ENCODE results near the gene SPDL1.
"Not testable (repeated sequence)": the region's sequence is repeated elsewhere in the genome, so short reads cannot be mapped to it uniquely, and the experiment has no call there.

SPDL1 gene

DNA sequence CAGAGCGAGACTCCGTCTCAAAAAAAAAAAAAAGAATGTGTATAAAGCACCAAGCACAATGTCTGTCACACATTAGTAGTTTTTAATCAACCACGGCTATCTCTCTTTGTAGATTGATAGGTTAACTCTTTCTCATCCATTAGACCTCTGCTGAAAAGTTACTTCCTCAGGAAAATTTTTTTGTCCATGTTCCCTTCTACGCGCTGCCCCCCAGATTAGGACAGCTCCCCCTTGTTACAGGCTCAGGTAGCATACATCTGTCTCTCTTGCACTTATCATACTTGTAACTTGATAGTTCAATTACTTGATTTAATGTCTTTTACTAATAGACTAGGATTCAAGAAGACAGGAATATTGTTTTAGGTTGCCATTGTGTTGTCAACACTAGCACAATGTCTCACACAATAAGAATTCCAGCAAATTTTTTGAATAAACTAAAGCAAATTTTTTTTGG lies 1.5 kb downstream of the SPDL1 start:
- Mint-ChIP-seq H3K36me3 (ENCODE audit: low read depth) (peaks cover 30% of the 10 kb centered on the region), H3K9me3 (no peaks in the 10 kb centered on the region), H3K27me3 (ENCODE audit: low read depth) (peaks cover 8% of the 10 kb centered on the region), H3K4me1 (ENCODE audit: low read depth) (peaks cover 34% of the 10 kb centered on the region), H3K4me3 (peak overlapping the region; percentile 98), H3K27ac (peak overlapping the region; percentile 64)
- DNase-seq (ENCODE audit: low spot score), result no peak

DNA sequence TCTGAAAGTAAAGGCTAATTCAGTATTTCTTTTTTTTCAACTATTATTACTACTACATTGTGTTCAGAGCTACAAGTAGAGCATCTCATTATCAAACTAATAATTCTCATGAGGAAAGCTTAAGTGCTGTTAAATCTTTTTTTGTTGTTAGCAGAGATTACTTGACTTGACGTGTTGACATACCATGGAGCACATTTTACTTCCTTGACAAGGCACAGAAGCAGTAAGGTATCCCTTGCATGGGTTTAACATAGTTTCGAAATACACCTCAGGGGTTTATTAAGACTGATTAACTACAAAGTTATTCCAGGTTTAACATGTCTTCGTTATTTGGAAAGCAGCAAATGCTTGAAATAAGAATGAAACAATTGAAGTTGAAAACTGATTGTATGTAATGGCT lies 7.0 kb downstream of the SPDL1 start:
- H3K27me3 Mint-ChIP-seq (ENCODE audit: low read depth), result no peaks in the 10 kb centered on the region
- DNase-seq (ENCODE audit: low spot score), result no peak
- H3K4me1 Mint-ChIP-seq (ENCODE audit: low read depth), result peaks cover 18% of the 10 kb centered on the region
- H3K27ac Mint-ChIP-seq, result no peak overlapping the region
- H3K4me3 Mint-ChIP-seq, result no peak overlapping the region
- H3K36me3 Mint-ChIP-seq (ENCODE audit: low read depth), result peaks cover 61% of the 10 kb centered on the region
- H3K9me3 Mint-ChIP-seq, result no peaks in the 10 kb centered on the region

DNA sequence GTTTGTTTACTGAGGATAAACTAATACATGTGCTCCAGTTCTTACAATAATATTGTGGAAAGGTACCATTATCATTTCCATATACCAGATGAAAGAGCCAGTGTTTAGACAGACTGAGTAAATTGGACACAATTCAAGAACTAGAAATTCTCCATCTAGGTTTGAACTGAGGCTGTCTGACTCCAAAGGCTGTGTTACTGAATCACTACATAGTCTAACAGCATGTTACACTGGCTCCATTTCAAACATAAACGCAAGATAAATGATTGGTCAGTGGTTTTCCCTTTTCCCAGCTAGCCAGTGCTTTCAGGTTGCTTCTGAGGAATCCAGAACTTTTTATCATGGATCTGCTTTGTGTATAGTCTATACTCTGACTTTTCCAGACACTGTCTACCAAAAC lies 8.1 kb downstream of the SPDL1 start:
- H3K4me3 Mint-ChIP-seq, result no peak overlapping the region
- H3K27me3 Mint-ChIP-seq (ENCODE audit: low read depth), result no peaks in the 10 kb centered on the region
- peaks cover 9% of the 10 kb centered on the region for H3K4me1 Mint-ChIP-seq (ENCODE audit: low read depth)
- DNase-seq (ENCODE audit: low spot score), result no peak
- peaks cover 61% of the 10 kb centered on the region for H3K36me3 Mint-ChIP-seq (ENCODE audit: low read depth)
- H3K9me3 Mint-ChIP-seq, result no peaks in the 10 kb centered on the region
- H3K27ac Mint-ChIP-seq, result no peak overlapping the region

DNA sequence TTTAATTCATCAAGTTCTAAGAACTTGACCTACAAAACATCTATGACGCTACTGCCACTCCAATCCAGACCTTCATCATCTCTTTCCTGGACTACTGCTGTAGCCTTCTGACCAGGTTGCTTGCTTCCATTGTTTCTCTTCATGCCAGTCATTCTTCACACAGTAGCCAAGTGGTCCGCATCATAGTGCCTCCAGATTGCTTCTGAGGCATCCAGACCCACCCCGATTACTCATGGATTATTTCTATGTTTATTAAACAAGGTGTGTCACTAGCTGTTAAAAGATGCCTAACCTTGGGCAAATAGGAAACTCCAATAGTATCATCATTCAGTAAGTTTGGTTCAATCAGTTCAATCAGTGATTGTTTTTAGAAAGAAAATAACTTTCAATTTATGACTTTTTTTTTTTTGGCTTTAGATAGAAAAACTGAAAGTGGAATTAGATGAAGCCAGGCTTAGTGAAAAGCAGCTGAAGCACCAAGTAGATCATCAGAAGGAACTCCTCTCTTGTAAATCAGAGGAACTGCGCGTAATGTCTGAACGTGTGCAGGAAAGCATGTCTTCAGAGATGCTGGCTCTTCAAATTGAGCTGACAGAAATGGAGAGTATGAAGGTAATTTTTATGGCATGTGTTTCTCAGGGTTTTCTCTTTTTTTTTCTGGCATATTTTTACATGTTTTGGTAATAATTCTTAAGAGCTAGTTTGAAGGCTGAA lies 9.5 kb downstream of the SPDL1 start:
- H3K27ac Mint-ChIP-seq, result no peak overlapping the region
- no peak for DNase-seq (ENCODE audit: low spot score)
- no peaks in the 10 kb centered on the region for H3K27me3 Mint-ChIP-seq (ENCODE audit: low read depth)
- no peaks in the 10 kb centered on the region for H3K4me1 Mint-ChIP-seq (ENCODE audit: low read depth)
- H3K9me3 Mint-ChIP-seq, result no peaks in the 10 kb centered on the region
- H3K4me3 Mint-ChIP-seq, result no peak overlapping the region
- H3K36me3 Mint-ChIP-seq (ENCODE audit: low read depth), result peaks cover 69% of the 10 kb centered on the region

DNA sequence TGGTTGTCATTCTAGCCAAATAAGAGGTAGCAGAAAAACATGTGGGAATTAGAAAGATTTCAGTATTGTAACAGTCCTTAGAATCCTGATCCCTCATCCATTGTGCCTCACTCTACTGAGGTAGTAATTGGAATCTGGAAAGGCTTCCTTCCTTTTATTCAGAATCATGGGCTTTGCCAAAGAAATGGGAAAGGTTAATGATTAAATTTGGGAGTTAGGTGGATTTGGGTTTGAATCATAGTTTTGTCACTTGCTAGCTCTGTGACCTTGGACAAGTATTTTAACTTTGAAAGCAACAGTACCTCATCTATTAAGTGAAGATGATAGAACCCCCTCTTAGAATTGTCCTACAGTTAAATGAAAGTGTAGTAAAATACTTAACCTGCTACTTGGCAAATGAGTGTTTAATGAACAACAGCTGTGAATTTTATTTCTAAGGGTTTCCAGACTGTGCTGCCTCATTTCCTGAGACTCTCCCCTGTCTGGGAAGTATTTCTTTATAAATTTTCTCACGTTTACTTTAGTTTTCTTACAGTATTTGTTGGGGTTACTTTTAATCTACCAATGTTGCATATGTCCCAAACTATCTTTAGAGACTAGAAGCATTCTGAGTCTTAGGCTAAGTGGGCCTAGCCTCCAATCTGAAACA lies 11.7 kb downstream of the SPDL1 start:
- H3K27ac Mint-ChIP-seq, result no peak overlapping the region
- H3K4me3 Mint-ChIP-seq, result no peak overlapping the region
- no peaks in the 10 kb centered on the region for H3K27me3 Mint-ChIP-seq (ENCODE audit: low read depth)
- DNase-seq (ENCODE audit: low spot score), result no peak
- H3K4me1 Mint-ChIP-seq (ENCODE audit: low read depth), result peaks cover 4% of the 10 kb centered on the region
- peaks cover 59% of the 10 kb centered on the region for H3K36me3 Mint-ChIP-seq (ENCODE audit: low read depth)
- no peaks in the 10 kb centered on the region for H3K9me3 Mint-ChIP-seq

DNA sequence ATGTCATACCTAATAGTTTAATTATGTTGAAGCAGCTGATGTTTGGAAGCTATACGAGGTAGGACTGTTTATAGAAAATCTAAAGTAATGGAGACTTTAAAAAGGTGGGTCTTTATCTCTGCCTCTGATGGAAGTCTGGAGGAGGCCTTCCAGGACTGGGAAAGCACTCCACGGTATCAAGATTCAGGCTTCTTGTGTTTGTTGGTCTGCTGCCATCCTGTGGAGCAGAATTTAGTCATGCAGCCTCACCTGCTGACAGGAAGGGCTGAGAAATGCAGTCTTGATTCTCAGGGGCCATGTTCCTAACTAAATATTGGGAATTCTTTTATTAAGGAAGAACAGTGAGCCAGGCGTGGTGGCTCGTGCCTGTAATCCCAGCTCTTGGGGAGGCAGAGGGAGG lies 15.9 kb downstream of the SPDL1 start:
- Mint-ChIP-seq H3K4me1 (ENCODE audit: low read depth) (peaks cover 4% of the 10 kb centered on the region), H3K9me3 (no peaks in the 10 kb centered on the region), H3K36me3 (ENCODE audit: low read depth) (peaks cover 54% of the 10 kb centered on the region), H3K4me3 (no peak overlapping the region), H3K27me3 (ENCODE audit: low read depth) (no peaks in the 10 kb centered on the region), H3K27ac (no peak overlapping the region)
- DNase-seq (ENCODE audit: low spot score), result no peak

DNA sequence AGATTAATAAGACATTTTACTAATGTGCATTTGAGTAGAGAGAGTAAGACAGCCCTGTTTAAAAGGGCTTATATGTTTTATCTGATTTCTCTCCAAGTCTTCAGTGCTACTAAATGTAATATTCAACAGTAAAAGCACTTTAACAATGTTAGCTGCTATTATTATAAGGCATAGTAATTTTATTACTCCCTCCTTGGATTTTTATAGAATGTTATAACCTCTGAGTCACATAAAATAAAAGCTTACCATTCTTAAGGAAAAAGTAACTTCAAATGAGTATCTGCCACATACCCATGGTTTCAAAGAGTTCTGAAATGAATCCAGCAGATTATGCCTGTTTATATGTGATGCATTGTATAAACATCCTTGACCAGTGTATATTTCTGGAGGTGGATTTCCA lies 19.0 kb downstream of the SPDL1 start:
- no peaks in the 10 kb centered on the region for H3K9me3 Mint-ChIP-seq
- no peak for DNase-seq (ENCODE audit: low spot score)
- no peak overlapping the region for H3K4me3 Mint-ChIP-seq
- H3K27me3 Mint-ChIP-seq (ENCODE audit: low read depth), result peaks cover 5% of the 10 kb centered on the region
- H3K27ac Mint-ChIP-seq, result no peak overlapping the region
- H3K36me3 Mint-ChIP-seq (ENCODE audit: low read depth), result peaks cover 42% of the 10 kb centered on the region
- peaks cover 4% of the 10 kb centered on the region for H3K4me1 Mint-ChIP-seq (ENCODE audit: low read depth)

DNA sequence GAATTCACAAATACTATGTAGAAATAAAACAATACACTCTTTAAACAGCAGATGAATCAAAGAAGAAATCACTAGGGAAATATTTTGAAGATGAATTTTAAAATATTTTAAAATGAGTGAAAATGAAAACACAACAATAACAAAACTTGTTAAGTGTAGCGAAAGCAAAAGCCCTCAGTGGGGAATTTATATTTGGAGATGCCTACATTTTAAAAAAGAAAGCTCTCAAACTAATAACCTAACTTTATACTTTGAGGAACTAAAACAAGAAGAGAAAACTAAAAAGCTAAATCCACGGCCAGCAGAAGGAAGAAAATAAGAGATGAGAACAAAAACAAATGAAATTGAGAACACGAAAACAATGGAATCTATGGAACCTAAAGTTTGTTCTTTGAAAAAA lies 22.7 kb downstream of the SPDL1 start:
- H3K27me3 Mint-ChIP-seq (ENCODE audit: low read depth), result peaks cover 23% of the 10 kb centered on the region
- no peak overlapping the region for H3K4me3 Mint-ChIP-seq
- H3K9me3 Mint-ChIP-seq, result peaks cover 6% of the 10 kb centered on the region
- no peaks in the 10 kb centered on the region for H3K4me1 Mint-ChIP-seq (ENCODE audit: low read depth)
- H3K27ac Mint-ChIP-seq, result no peak overlapping the region
- no peak for DNase-seq (ENCODE audit: low spot score)
- H3K36me3 Mint-ChIP-seq (ENCODE audit: low read depth), result peaks cover 27% of the 10 kb centered on the region

DNA sequence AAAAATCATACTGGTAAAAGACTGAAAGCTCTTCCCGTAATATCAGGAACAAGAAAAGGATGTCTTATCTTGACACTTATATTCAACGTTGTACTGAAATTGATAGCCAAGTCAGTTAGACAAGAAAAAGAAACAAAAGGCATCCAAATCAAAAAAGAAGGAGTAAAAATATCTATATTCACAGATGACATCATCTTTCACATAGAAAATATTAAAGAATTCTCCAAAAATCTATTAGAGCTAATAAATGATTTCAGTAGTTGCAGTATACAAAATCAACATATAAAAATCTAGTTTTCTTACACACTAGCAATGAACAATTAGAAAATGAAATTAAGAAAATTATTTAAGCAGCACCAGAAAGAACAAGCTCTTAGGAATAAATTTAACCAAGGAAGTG lies 24.3 kb downstream of the SPDL1 start:
- Mint-ChIP-seq H3K4me1 (ENCODE audit: low read depth) (no peaks in the 10 kb centered on the region), H3K9me3 (peaks cover 6% of the 10 kb centered on the region), H3K27me3 (ENCODE audit: low read depth) (peaks cover 36% of the 10 kb centered on the region), H3K4me3 (no peak overlapping the region), H3K27ac (no peak overlapping the region), H3K36me3 (ENCODE audit: low read depth) (peaks cover 14% of the 10 kb centered on the region)
- DNase-seq (ENCODE audit: low spot score), result no peak

DNA sequence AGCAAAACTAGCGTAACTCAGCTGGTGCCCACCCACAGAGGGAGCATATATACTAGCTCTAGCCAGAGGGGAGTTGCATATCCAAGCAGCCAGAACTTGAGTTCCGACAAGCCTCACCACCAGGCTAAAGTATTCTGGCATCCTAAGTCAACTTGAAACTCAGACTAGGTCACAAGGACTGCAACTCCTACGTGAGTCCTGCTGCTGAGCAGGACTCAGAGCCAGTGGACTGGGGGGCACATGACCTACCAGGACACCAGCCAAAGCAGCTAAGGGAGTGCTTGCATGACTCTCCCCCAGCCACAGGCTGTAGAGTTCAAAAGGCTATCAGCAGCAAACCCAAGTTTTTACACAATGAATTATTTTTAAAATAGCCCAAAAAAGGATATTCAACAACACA lies 26.1 kb downstream of the SPDL1 start:
- H3K27me3 Mint-ChIP-seq (ENCODE audit: low read depth), result peaks cover 50% of the 10 kb centered on the region
- no peak overlapping the region for H3K27ac Mint-ChIP-seq
- peaks cover 6% of the 10 kb centered on the region for H3K9me3 Mint-ChIP-seq
- no peaks in the 10 kb centered on the region for H3K4me1 Mint-ChIP-seq (ENCODE audit: low read depth)
- no peak for DNase-seq (ENCODE audit: low spot score)
- no peak overlapping the region for H3K4me3 Mint-ChIP-seq
- peaks cover 10% of the 10 kb centered on the region for H3K36me3 Mint-ChIP-seq (ENCODE audit: low read depth)

DNA sequence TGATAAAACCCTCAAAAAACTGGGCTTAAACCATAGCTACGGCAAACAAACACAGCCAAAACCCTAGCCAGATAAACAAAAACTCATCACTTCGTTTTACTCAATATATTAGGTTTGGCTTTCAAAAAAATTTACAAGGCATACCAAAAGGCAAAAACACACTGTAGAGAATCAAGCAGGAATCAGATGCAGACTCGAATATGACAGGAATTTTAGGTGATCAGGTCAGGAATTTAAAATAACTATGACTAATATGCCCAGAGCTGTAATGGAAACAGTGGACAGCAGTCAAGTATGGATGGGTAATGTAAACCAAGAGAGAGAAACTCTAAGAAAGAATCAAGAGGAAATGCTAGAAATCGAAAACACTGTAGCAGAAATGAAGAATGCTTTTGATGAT lies 27.0 kb downstream of the SPDL1 start:
- no peaks in the 10 kb centered on the region for H3K4me1 Mint-ChIP-seq (ENCODE audit: low read depth)
- H3K27me3 Mint-ChIP-seq (ENCODE audit: low read depth), result peaks cover 52% of the 10 kb centered on the region
- H3K27ac Mint-ChIP-seq, result no peak overlapping the region
- peaks cover 5% of the 10 kb centered on the region for H3K36me3 Mint-ChIP-seq (ENCODE audit: low read depth)
- no peak for DNase-seq (ENCODE audit: low spot score)
- H3K9me3 Mint-ChIP-seq, result peaks cover 6% of the 10 kb centered on the region
- H3K4me3 Mint-ChIP-seq, result no peak overlapping the region

DNA sequence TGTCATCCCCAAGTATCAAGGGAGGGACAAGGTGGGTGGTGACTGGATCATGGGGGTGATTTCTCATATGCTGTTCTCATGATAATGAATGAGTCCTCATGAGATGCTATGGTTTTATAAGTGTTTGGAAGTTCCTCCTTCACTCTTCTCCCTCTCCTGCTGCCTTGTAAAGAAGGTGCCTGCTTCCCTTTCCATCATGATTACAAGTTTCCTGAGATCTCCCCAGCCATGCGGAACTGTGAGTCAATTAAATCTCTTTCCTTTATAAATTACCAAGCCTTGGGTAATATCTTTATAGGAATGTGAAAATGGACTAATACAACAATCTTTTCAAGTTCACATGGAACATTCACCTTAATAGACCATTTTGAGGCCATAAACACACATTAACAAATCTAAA lies 32.0 kb downstream of the SPDL1 start:
- peaks cover 8% of the 10 kb centered on the region for H3K9me3 Mint-ChIP-seq
- peaks cover 62% of the 10 kb centered on the region for H3K27me3 Mint-ChIP-seq (ENCODE audit: low read depth)
- H3K4me3 Mint-ChIP-seq, result no peak overlapping the region
- DNase-seq (ENCODE audit: low spot score), result no peak
- H3K36me3 Mint-ChIP-seq (ENCODE audit: low read depth), result no peaks in the 10 kb centered on the region
- no peak overlapping the region for H3K27ac Mint-ChIP-seq
- H3K4me1 Mint-ChIP-seq (ENCODE audit: low read depth), result no peaks in the 10 kb centered on the region

DNA sequence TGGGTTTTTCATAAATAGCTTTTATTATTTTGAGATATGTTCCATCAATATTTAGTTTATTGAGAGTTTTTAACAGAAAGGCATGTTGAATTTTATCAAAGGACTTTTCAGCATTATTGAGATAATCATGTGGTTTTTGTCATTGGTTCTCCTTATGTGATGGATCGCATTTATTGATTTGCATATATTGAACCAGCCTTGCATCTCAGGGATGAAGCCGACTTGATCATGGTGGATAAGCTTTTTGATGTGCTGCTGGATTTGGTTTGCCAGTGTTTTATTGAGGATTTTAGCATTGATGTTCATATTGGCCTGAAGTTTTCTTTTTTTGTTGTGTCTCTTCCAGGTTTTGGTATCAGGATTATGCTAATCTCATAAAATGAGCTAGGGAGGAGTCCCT lies 40.7 kb downstream of the SPDL1 start:
- H3K4me3 Mint-ChIP-seq; H3K36me3 Mint-ChIP-seq (ENCODE audit: low read depth); DNase-seq (ENCODE audit: low spot score); H3K27ac Mint-ChIP-seq; H3K4me1 Mint-ChIP-seq (ENCODE audit: low read depth); H3K9me3 Mint-ChIP-seq: not testable (repeated sequence)
- H3K27me3 Mint-ChIP-seq (ENCODE audit: low read depth), result peaks cover 39% of the 10 kb centered on the region

DNA sequence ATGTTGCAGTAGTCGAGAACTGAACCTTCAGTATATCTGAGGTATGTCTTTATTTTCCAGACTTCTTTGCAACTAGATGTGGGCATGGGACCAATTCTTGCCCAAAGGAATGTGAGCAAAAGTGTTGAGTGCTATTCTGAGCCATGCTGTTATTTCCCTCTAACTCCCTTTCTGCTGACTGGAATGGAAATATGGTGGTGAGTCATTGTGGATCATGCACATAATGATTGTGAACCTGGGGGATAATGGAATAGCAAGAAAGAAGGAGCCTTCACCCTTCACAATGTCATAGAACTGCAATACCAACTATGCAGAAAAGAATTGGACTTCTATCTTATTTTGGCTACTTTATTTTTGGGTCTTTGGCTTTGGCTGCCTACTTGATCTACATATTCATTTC lies 43.2 kb downstream of the SPDL1 start:
- Mint-ChIP-seq H3K27ac (no peak overlapping the region), H3K4me3 (no peak overlapping the region), H3K27me3 (ENCODE audit: low read depth) (peaks cover 25% of the 10 kb centered on the region), H3K4me1 (ENCODE audit: low read depth) (peaks cover 13% of the 10 kb centered on the region), H3K36me3 (ENCODE audit: low read depth) (no peaks in the 10 kb centered on the region), H3K9me3 (peaks cover 4% of the 10 kb centered on the region)
- DNase-seq (ENCODE audit: low spot score), result no peak

DNA sequence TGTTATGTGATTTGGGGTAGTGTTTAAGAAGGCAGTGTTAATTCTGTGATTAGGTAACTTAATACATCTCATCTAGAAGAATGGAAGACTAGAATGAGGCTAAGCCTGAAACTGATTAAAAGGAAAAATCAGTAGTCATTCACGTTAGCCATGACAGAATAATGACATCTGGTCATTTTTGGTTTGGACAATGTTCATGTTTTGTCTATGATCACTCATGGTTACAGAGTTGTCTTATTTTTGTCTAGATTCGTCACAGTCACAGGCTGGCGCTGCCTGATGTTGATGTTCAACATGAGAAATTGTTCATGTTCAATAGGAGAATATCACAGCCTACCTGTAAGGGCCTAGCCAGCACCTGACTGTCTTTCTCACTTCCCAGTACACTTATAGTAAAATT lies 44.0 kb downstream of the SPDL1 start:
- H3K4me3 Mint-ChIP-seq, result no peak overlapping the region
- H3K36me3 Mint-ChIP-seq (ENCODE audit: low read depth), result no peaks in the 10 kb centered on the region
- H3K9me3 Mint-ChIP-seq, result peaks cover 4% of the 10 kb centered on the region
- DNase-seq (ENCODE audit: low spot score), result no peak
- no peak overlapping the region for H3K27ac Mint-ChIP-seq
- peaks cover 13% of the 10 kb centered on the region for H3K4me1 Mint-ChIP-seq (ENCODE audit: low read depth)
- H3K27me3 Mint-ChIP-seq (ENCODE audit: low read depth), result peaks cover 22% of the 10 kb centered on the region

Measured in T-helper 2 cell treated with Interferon-gamma antibody and Interleukin-4, amounts not matched to agents 5 μg/mL and 100 μg/mL, for 36 hours (primary cell).